IPS DF 4.7 (cell line): Measurements from ENCODE around the gene OFD1.

ENCODE experiments used
- DNase-seq: peaks from one replicate; pipeline ENCODE4 v3.0.0-alpha.2; 2013; ENCODE audit warnings: low spot score; ENCODE audit errors: extremely low read depth

OFD1 gene

GRCh38 chrX:13794417-13794816 is 59.9 kb downstream of the OFD1 start:
- no peak for DNase-seq

- DNase-seq, result no peak
Observed at GRCh38 chrX:13797512-13797911, 63.0 kb downstream of the OFD1 start.

GRCh38 chrX:13798184-13798583 is 63.6 kb downstream of the OFD1 start:
- DNase-seq, result no peak

DNA sequence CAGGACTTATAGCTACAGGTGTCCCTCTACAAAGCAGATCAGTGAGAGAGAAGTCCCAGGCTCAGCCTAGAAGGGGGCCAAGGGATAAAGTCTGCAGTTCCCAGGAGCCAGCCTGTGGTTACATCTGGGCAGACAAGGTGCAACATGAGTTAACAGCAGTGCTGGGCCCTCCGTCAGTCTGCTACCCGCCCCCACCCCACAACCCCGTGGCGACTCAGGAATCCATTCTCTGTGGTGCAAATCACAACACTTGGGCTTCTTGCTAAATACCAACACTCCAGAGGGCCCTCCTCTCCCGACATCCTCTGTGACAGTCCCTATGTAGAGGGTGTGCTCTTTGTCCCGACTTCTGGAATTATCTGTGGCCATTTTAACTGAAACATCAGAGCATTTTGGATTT is 68.6 kb downstream of the OFD1 start:
- DNase-seq, result peak; percentile 11

DNA sequence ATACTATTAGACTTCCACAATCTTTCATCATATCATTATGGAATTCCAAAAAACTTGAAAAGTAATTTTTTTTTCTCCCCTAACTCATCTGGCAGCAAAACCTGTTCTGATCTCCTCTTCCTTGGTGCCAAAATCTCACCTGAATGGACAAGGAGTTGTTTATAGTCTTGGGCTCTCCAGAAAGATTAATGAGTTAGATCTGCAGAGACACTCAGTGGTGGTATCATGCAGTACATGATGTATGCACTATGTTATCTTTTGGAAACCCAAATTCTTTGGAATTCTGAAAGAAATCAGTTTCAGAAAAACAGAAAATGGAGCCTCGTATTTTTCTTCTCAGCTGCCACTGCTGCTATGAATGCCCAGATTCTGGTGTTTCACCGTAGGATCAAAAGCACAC is 70.7 kb downstream of the OFD1 start:
- no peak for DNase-seq

DNA sequence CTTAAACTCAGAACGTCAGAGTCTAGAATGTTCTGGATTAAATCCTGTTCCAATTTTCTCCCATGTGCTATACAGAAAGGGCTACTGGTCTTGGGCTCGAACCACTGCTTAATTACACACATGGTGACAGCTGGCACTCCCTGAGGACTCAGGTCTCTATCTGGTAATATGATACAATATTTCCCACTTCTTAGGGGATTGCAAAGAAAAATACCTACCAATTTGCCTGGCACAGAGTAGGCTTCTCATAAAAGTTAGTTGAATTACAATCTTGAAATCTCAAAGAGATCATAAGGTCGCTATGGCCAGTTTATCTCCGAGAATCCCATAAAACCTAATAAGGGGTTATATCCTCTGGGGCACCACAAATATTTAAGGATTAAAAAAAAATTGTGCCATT is 73.7 kb downstream of the OFD1 start:
- DNase-seq, result no peak

GRCh38 chrX:13808865-13809264 is 74.3 kb downstream of the OFD1 start:
- DNase-seq, result no peak

DNA sequence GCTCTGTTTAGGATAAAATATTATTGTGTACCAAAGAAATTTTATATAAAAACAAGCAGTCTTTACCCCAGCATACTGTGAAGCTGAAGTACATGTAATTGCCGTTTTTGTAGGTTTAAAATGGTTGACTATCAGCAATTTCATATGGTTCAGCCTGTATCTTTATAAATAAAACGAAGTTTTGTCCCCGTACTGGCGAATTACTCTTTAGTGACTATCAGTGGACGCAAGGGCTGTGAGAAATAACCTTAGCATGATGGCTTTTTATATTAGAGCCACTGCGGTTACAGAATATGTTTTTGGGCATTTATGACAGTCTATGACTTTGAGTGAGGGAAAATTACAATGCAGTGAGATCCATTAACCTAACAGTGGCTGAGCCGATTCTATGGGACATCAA is 81.1 kb downstream of the OFD1 start:
- no peak for DNase-seq

DNA sequence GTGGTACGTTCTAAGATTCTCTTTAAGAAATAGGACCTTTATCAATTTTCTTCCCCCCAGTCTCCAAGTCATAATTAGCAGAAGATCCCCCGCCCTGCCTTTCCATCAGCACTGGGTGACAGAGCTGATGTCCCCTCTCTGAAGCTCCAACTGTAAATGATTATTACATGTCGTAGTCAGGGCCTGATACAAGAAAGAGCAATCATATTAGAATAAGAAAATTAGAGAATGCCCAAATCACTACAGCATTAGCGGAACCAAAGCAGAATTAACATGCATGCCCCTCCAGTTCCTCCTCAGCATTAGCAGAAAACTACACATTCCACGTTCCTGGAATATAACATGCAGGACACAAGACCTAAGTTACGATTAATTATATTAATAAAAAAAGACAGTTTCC is 81.6 kb downstream of the OFD1 start:
- no peak for DNase-seq

- no peak for DNase-seq
Observed at GRCh38 chrX:13816643-13817627, 82.4 kb downstream of the OFD1 start, which contains the start of gene GPM6B. Gene GPM6B (minus strand): TSS chrX:13817093. CDS start chrX:13816904, 189 bp downstream.
